ENCODE data around the gene RNH1.
"Not testable (repeated sequence)": the region's sequence is repeated elsewhere in the genome, so short reads cannot be mapped to it uniquely, and the experiment has no call there.

Gene RNH1

GRCh38 chr11:473962-474785, 32.9 kb downstream of the RNH1 start:
- no peak for DNase-seq

GRCh38 chr11:473415-473814, 33.6 kb downstream of the RNH1 start:
- DNase-seq, result no peak

GRCh38 chr11:472816-473215, 34.2 kb downstream of the RNH1 start:
- DNase-seq, result no peak

GRCh38 chr11:472272-472671, 34.8 kb downstream of the RNH1 start:
- no peak for DNase-seq

- no peak for DNase-seq
Measured at GRCh38 chr11:471468-472145, 35.4 kb downstream of the RNH1 start.

GRCh38 chr11:469684-470560, 37.1 kb downstream of the RNH1 start:
- no peak for DNase-seq

GRCh38 chr11:469026-469683, 37.9 kb downstream of the RNH1 start:
- DNase-seq, result not testable (repeated sequence)

GRCh38 chr11:468493-468892, 38.5 kb downstream of the RNH1 start:
- DNase-seq, result no peak

GRCh38 chr11:468036-468435, 39.0 kb downstream of the RNH1 start:
- DNase-seq, result no peak

- DNase-seq, result no peak
Measured at GRCh38 chr11:465896-466530, 41.0 kb downstream of the RNH1 start.

GRCh38 chr11:464316-464715, 42.7 kb downstream of the RNH1 start:
- DNase-seq, result no peak

- DNase-seq, result no peak
Measured at GRCh38 chr11:462107-462890, 44.7 kb downstream of the RNH1 start.

GRCh38 chr11:461626-462025, 45.4 kb downstream of the RNH1 start:
- no peak for DNase-seq

- no peak for DNase-seq
Measured at GRCh38 chr11:460331-461199, 46.5 kb downstream of the RNH1 start.

- no peak for DNase-seq
Measured at GRCh38 chr11:459511-460220, 47.4 kb downstream of the RNH1 start.

- peak in 2 of 6 experiments; percentile 15 to 18 for DNase-seq
Measured at GRCh38 chr11:457111-457760, 49.8 kb downstream of the RNH1 start.

GRCh38 chr11:456533-456932, 50.5 kb downstream of the RNH1 start:
- DNase-seq, result peak in 4 of 6 experiments; percentile 10 to 44 (median 28)

GRCh38 chr11:455566-456147, 51.4 kb downstream of the RNH1 start:
- DNase-seq, result no peak

Data from stimulated activated naive CD4-positive, alpha-beta T cell (primary cell).